Natural killer cell (primary cell): ENCODE data around the gene LTBP4. TPM values are rescaled to one million over a fixed set of nuclear protein-coding genes. Genes with fewer than 3 reads are reported as not detected.
"Not testable (repeated sequence)": the region's sequence is repeated elsewhere in the genome, so short reads cannot be mapped to it uniquely, and the experiment has no call there.

Experiments
- ATAC-seq, 3 donors: fragments of 150-1000 bp in 2 of 3; fragments of 200-7000 bp in 1 of 3; cut with Tn5 transposase; 1 replicate in 1 of 3; 2 replicates in 2 of 3; pipeline ENCODE4 v1.10.0; 2021; ENCODE audit warnings: mild to moderate bottlenecking in 2 of 3, moderate library complexity in 2 of 3
- DNase-seq, 2 donors: peaks; one replicate each; pipeline versions ENCODE4 v3.0.0 to v3.0.0-alpha.2; 2013 to 2021; ENCODE audit warnings: mixed read lengths in 1 of 2
- H3K27ac ChIP-seq: one replicate; pipeline ENCODE4 v1.5.1; 2013; ENCODE audit warnings: mild to moderate bottlenecking, low read length
- H3K27me3 ChIP-seq: one replicate; pipeline ENCODE4 v1.6.1; 2013; ENCODE audit warnings: low read length; ENCODE audit not compliant: control insufficient read depth, insufficient read depth
- H3K36me3 ChIP-seq: one replicate; pipeline ENCODE4 v1.6.1; 2013; ENCODE audit warnings: low read length; ENCODE audit not compliant: control insufficient read depth, insufficient read depth
- H3K4me1 ChIP-seq: one replicate; pipeline ENCODE4 v1.6.1; 2013; ENCODE audit warnings: low read length; ENCODE audit not compliant: control insufficient read depth, insufficient read depth
- H3K4me3 ChIP-seq: one replicate; pipeline ENCODE4 v1.5.1; 2013; ENCODE audit warnings: low read length
- H3K9me3 ChIP-seq: one replicate; pipeline ENCODE4 v1.6.1; 2013; ENCODE audit warnings: low read length; ENCODE audit not compliant: control insufficient read depth, insufficient read depth
- H3K27ac Mint-ChIP-seq, 2 donors: one replicate each; pipeline ENCODE4 v1.8.0; 2022; ENCODE audit warnings: mild to moderate bottlenecking in 2 of 2, mixed read lengths in 2 of 2, moderate library complexity in 1 of 2
- H3K27me3 Mint-ChIP-seq, 2 donors: one replicate each; pipeline ENCODE4 v1.8.0; 2022; ENCODE audit warnings: low read depth in 2 of 2, mixed read lengths in 2 of 2
- H3K36me3 Mint-ChIP-seq: one replicate; pipeline ENCODE4 v1.8.0; 2022; ENCODE audit warnings: mixed read lengths
- H3K4me1 Mint-ChIP-seq, 2 donors: one replicate each; pipeline ENCODE4 v1.8.0; 2022; ENCODE audit warnings: mixed read lengths in 2 of 2
- H3K4me3 Mint-ChIP-seq: one replicate; pipeline ENCODE4 v1.8.0; 2022; ENCODE audit warnings: mild to moderate bottlenecking, moderate library complexity, mixed read lengths
- H3K9me3 Mint-ChIP-seq, 2 donors: one replicate each; pipeline ENCODE4 v1.8.0; 2022; ENCODE audit warnings: mixed read lengths in 2 of 2
- WGBS: methylation state at CpG from one replicate; pipeline ENCODE4 v1.1.7; 2013; ENCODE audit warnings: missing lambda C conversion rate; ENCODE audit not compliant: insufficient coverage; 5-methylcytosine and 5-hydroxymethylcytosine counted together
- intact Hi-C: fragments of 100-400 bp; cut with micrococcal nuclease; formaldehyde crosslinking; loops from one replicate; pipeline ENCODE4 v1.14.2; 2022
- total RNA-seq, 4 donors: library from RNA; stranded (reverse); fragments of 120-200 nt in 1 of 4; gene quantifications; one replicate each; pipeline versions ENCODE4 v1.2.3 to v1.2.4, GENCODE V29; 2013 to 2022
- TF ChIP-seq, protein P1 (sequence below): fragments of 200-600 bp; IDR thresholded peaks from one replicate; pipeline ENCODE4 v1.8.0; 2022; ENCODE audit warnings: antibody characterized with exemption

Gene LTBP4
- total RNA-seq, 3 donors from 2014 or later (not counting 1 experiment from before 2014, with no cell fraction given), result 153 to 182 (median 157) TPM

DNA sequence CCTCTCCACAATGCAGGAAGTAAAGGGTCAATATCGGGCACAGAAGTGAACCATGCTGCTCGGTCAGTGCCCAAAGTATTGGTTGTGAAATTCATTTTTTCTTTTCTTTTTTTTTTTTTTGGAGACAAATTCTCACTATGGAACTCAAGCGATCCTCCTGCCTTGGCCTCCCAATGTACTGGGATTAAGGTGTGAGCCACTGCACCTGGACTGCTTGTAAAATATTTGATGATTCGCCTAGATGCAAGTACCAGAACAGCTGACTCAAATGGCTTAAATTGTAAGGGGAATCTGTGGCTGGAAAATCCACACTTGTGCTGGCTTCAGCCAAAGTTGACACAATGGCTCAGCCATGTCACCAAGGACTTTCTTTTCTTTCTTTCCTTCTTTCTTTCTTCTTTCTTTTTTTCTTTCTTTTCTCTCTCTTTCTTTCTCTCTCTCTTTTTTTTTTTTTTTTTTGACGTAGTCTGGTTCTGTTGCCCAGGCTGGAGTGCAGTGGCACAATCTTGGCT, 45.6 kb downstream of the LTBP4 start:
- Mint-ChIP-seq H3K27ac (no peak overlapping the region), H3K4me3 (no peak overlapping the region), H3K36me3 (no peaks in the 10 kb centered on the region), H3K9me3 (no peaks in the 10 kb centered on the region), H3K4me1 (no peaks in the 10 kb centered on the region), H3K27me3 (no peaks in the 10 kb centered on the region)
- H3K27me3 ChIP-seq, result no peaks in the 10 kb centered on the region
- no peaks in the 10 kb centered on the region for H3K36me3 ChIP-seq
- 88% methylated on average over 4 of the region's 5 CpGs for WGBS
- no peaks in the 10 kb centered on the region for H3K9me3 ChIP-seq
- no peak overlapping the region for H3K4me3 ChIP-seq
- H3K27ac ChIP-seq, result no peak overlapping the region
- DNase-seq, result no peak
- intact Hi-C loops, result no loop called here
- ATAC-seq, result no peak
- TF ChIP-seq, protein P1, sequence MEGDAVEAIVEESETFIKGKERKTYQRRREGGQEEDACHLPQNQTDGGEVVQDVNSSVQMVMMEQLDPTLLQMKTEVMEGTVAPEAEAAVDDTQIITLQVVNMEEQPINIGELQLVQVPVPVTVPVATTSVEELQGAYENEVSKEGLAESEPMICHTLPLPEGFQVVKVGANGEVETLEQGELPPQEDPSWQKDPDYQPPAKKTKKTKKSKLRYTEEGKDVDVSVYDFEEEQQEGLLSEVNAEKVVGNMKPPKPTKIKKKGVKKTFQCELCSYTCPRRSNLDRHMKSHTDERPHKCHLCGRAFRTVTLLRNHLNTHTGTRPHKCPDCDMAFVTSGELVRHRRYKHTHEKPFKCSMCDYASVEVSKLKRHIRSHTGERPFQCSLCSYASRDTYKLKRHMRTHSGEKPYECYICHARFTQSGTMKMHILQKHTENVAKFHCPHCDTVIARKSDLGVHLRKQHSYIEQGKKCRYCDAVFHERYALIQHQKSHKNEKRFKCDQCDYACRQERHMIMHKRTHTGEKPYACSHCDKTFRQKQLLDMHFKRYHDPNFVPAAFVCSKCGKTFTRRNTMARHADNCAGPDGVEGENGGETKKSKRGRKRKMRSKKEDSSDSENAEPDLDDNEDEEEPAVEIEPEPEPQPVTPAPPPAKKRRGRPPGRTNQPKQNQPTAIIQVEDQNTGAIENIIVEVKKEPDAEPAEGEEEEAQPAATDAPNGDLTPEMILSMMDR, result no peak
- H3K4me1 ChIP-seq, result no peaks in the 10 kb centered on the region

DNA sequence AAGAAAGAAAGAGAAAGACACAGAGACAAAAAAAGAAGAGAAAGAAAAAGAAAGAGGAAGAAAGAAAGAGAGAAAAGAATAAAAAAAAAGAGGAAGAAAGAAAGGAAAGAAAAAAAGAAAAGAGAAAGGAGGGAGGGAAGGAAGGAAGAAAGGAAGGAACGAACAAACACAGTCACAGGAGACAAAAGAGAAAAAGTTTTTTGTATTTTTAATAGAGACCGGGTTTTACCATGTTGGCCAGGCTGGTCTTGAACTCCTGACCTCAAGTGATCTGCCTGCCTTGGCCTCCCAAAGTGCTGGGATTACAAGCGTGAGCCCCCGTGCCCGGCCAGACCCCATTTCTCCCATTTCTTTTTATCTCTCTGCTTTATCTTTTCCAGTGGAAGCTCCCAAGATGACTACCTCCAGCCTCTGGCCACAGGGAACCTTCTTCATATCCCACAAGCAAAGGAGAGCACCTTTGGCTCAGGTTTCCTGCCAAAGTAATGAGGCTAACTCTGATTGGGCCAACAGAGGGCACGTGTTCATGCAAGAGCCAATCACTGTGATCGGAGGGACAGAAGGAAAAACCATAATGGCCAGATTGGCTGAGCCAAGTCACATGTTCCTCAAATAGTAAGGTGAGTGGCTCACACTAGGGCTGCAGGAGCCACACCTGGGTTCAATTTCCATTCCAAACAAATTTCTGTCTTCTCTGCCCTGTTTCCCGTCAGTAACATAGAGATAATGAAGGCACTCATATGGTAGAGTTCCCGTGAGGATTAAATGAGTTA, 48.9 kb downstream of the LTBP4 start:
- 90% methylated on average over 8 of the region's 9 CpGs for WGBS
- H3K27ac Mint-ChIP-seq, H3K27ac ChIP-seq, H3K4me3 Mint-ChIP-seq, H3K9me3 Mint-ChIP-seq, H3K27me3 Mint-ChIP-seq, ATAC-seq, H3K36me3 ChIP-seq, H3K4me1 ChIP-seq, H3K27me3 ChIP-seq, H3K4me1 Mint-ChIP-seq, H3K36me3 Mint-ChIP-seq, H3K9me3 ChIP-seq, H3K4me3 ChIP-seq, intact Hi-C loops, DNase-seq: not testable (repeated sequence)

DNA sequence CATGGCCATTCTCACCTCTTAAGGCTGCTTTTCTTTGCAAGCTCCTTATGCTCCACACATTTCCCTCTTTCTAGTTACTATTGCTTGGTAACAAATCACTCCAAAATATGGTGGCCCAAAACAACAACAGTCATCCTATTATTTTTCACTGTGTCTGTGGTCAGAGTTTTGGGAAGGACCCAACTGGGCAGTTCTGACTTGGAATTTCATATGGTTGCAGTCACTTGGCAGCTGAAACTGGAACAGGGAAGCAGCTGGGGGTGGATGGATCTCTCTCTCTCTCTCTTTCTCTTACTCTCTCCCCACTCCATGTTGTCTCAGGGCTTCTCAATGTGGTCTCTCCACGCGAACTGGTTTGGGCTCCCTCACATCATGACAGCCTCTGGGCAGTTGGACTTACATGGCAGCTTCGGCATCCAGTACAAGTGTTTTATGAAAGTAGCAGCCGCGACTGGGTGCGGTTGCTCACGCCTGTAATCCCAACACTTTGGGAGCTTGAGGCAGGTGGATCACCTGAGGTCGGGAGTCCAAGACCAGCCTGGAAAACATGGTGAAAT, 49.7 kb downstream of the LTBP4 start:
- Histone ChIP-seq H3K9me3 (no peaks in the 10 kb centered on the region), H3K4me3 (no peak overlapping the region), H3K27ac (no peak overlapping the region), H3K4me1 (no peaks in the 10 kb centered on the region), H3K27me3 (no peaks in the 10 kb centered on the region), H3K36me3 (no peaks in the 10 kb centered on the region)
- intact Hi-C loops, result no loop called here
- H3K4me1 Mint-ChIP-seq, result no peaks in the 10 kb centered on the region
- no peak overlapping the region for H3K4me3 Mint-ChIP-seq
- WGBS, result 95% methylated on average over 8 of the region's 8 CpGs
- TF ChIP-seq, protein P1, result no peak
- no peak overlapping the region for H3K27ac Mint-ChIP-seq
- no peaks in the 10 kb centered on the region for H3K36me3 Mint-ChIP-seq
- H3K9me3 Mint-ChIP-seq, result no peaks in the 10 kb centered on the region
- H3K27me3 Mint-ChIP-seq, result no peaks in the 10 kb centered on the region
- DNase-seq, result no peak
- no peak for ATAC-seq

DNA sequence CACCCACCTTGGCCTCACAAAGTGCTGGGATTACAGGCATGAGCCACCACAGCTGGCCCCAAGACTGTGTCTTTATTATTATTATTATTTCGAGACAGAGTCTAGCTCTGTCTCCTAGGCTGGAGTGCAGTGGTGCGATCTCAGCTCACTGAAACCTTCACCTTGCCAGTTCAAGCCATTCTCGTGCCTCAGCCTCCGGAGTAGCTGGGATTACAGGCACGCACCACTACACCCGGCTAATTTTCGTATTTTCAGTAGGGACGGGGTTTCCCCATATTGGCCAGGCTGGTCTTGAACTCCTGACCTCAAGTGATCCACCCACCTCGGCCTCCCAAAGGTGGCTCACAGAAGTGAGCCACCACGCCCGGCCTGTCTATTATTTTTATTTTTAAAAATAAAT, 51.1 kb downstream of the LTBP4 start:
- H3K9me3 Mint-ChIP-seq, H3K4me3 Mint-ChIP-seq, H3K9me3 ChIP-seq, H3K27ac ChIP-seq, H3K4me3 ChIP-seq, H3K27me3 Mint-ChIP-seq, ATAC-seq, H3K27ac Mint-ChIP-seq, H3K36me3 Mint-ChIP-seq, DNase-seq, intact Hi-C loops, H3K27me3 ChIP-seq, H3K4me1 Mint-ChIP-seq, H3K36me3 ChIP-seq, H3K4me1 ChIP-seq: not testable (repeated sequence)
- WGBS, result 83% methylated on average over 9 of the region's 11 CpGs

DNA sequence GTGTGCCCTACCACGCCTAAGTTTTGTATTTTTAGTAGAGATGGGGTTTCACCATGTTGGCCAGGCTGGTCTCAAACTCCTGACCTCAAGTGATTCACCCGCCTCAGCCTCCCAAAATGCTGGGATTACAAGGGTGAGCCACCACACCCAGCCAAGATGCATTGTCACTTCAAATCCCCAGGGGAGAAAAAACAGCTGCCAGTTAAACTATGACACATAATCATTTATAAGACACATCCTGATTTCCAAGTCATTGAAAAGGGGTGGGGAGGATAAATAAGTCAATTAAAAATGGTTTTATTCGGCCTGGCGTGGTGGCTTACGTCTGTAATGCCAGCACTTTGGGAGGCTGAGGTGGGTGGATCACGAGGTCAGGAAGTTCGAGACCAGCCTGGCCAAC, 54.5 kb downstream of the LTBP4 start:
- ATAC-seq, H3K36me3 Mint-ChIP-seq, H3K9me3 ChIP-seq, H3K4me3 Mint-ChIP-seq, H3K9me3 Mint-ChIP-seq, H3K4me1 Mint-ChIP-seq, H3K27ac ChIP-seq, H3K4me1 ChIP-seq, H3K36me3 ChIP-seq, H3K27ac Mint-ChIP-seq, H3K27me3 Mint-ChIP-seq, H3K4me3 ChIP-seq, intact Hi-C loops, H3K27me3 ChIP-seq, DNase-seq: not testable (repeated sequence)
- 74% methylated on average over 6 of the region's 7 CpGs for WGBS
